SK-N-SH (cell line): ENCODE results near the gene C10orf88.

Experiments
- GABPA ChIP-seq: IDR thresholded peaks from 2 replicates; pipeline ENCODE4 v1.4.0; 2012; ENCODE audit warnings: low read depth, mild to moderate bottlenecking
- MXI1 ChIP-seq: IDR thresholded peaks from 2 replicates; pipeline ENCODE4 v1.6.1; 2012; ENCODE audit warnings: mild to moderate bottlenecking, low read depth, low read length, improper control_type of control experiment
- POLR2AphosphoS5 ChIP-seq: IDR thresholded peaks from 2 replicates; pipeline ENCODE4 v1.6.1; 2012; ENCODE audit warnings: low read depth, low read length
- RFX5 ChIP-seq: IDR thresholded peaks from 2 replicates; pipeline ENCODE4 v1.6.1; 2012; ENCODE audit warnings: mild to moderate bottlenecking, improper control_type of control experiment, low read length
- RXRA ChIP-seq: IDR thresholded peaks from 2 replicates; pipeline ENCODE4 v1.4.0; 2012; ENCODE audit warnings: low read depth, mild to moderate bottlenecking, borderline replicate concordance
- TEAD4 ChIP-seq: IDR thresholded peaks from 2 replicates; pipeline ENCODE4 v1.4.0; 2012; ENCODE audit warnings: mild to moderate bottlenecking, borderline replicate concordance; ENCODE audit not compliant: insufficient read depth
- YY1 ChIP-seq: IDR thresholded peaks from 2 replicates; pipeline ENCODE4 v1.4.0; 2012; ENCODE audit warnings: low read depth, mild to moderate bottlenecking
- ZBTB33 ChIP-seq: IDR thresholded peaks from 2 replicates; pipeline ENCODE4 v1.4.0; 2012; ENCODE audit warnings: low read depth, borderline replicate concordance
- TF ChIP-seq, protein P1 (sequence below): fragments of 200-600 bp; sonication (generic); IDR thresholded peaks from 2 replicates; pipeline ENCODE4 v1.6.1; 2017; ENCODE audit warnings: antibody characterized with exemption, mild to moderate bottlenecking, moderate library complexity
- TF ChIP-seq, protein P2 (sequence below): IDR thresholded peaks from 2 replicates; pipeline ENCODE4; 2012

DNA sequence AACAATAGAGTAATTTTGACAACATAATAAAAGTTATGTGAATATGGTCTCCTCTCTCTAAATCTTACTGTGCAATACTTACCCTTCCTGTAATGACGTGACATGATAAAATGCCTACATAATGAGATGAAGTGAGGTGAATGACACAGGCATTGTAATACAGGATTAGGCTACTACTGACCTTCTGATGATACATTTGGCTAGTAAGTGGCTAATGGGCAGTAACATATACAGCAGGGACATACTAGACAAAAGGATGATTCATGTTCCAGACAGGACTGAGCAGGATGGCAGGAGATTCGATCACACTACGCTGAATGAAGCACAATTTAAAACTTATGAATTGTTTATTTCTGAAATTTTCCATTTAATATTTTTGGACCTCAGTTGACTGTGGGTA, 4.7 kb downstream of the C10orf88 start:
- TF ChIP-seq, protein P1, sequence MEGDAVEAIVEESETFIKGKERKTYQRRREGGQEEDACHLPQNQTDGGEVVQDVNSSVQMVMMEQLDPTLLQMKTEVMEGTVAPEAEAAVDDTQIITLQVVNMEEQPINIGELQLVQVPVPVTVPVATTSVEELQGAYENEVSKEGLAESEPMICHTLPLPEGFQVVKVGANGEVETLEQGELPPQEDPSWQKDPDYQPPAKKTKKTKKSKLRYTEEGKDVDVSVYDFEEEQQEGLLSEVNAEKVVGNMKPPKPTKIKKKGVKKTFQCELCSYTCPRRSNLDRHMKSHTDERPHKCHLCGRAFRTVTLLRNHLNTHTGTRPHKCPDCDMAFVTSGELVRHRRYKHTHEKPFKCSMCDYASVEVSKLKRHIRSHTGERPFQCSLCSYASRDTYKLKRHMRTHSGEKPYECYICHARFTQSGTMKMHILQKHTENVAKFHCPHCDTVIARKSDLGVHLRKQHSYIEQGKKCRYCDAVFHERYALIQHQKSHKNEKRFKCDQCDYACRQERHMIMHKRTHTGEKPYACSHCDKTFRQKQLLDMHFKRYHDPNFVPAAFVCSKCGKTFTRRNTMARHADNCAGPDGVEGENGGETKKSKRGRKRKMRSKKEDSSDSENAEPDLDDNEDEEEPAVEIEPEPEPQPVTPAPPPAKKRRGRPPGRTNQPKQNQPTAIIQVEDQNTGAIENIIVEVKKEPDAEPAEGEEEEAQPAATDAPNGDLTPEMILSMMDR: no peak
- TF ChIP-seq POLR2AphosphoS5 (no peak), GABPA (no peak), ZBTB33 (no peak), MXI1 (no peak), TEAD4 (no peak), RFX5 (no peak), RXRA (no peak), YY1 (no peak)
- TF ChIP-seq, protein P2, sequence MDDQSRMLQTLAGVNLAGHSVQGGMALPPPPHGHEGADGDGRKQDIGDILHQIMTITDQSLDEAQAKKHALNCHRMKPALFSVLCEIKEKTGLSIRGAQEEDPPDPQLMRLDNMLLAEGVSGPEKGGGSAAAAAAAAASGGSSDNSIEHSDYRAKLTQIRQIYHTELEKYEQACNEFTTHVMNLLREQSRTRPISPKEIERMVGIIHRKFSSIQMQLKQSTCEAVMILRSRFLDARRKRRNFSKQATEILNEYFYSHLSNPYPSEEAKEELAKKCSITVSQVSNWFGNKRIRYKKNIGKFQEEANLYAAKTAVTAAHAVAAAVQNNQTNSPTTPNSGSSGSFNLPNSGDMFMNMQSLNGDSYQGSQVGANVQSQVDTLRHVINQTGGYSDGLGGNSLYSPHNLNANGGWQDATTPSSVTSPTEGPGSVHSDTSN: no peak
